CD14-positive monocyte (primary cell): ENCODE measurements around the gene ST7L. TPM values are rescaled to one million over a fixed set of nuclear protein-coding genes. Genes with fewer than 3 reads are reported as not detected.

Experiments
- DNase-seq, 3 donors: peaks; one replicate each; pipeline ENCODE4 v3.0.0-alpha.2; 2011 to 2022
- H2AFZ ChIP-seq: 2 replicates; pipeline ENCODE4 v1.6.0; 2012; ENCODE audit warnings: mild to moderate bottlenecking, low read depth, low read length, inconsistent platforms; ENCODE audit not compliant: insufficient read depth, poor library complexity, severe bottlenecking
- H3K27ac ChIP-seq, 2 donors: 1 replicate in 1 of 2; 2 replicates in 1 of 2; pipeline ENCODE4 v1.5.1; 2012 to 2013; ENCODE audit warnings: low read length in 2 of 2, control low read depth in 1 of 2, inconsistent platforms in 1 of 2, low read depth in 1 of 2, mild to moderate bottlenecking in 1 of 2
- H3K27me3 ChIP-seq, 2 donors: one replicate each; pipeline versions ENCODE4 v1.6.0 to v1.6.1; 2011 to 2013; ENCODE audit warnings: low read length in 2 of 2; ENCODE audit not compliant: control insufficient read depth in 2 of 2, insufficient read depth in 2 of 2
- H3K36me3 ChIP-seq, 2 donors: replicated peaks in 1 of 2; 1 replicate in 1 of 2; 2 replicates in 1 of 2; pipeline versions ENCODE4 v1.5.1 to v1.6.1; 2012 to 2013; ENCODE audit warnings: low read length in 2 of 2, control low read depth in 1 of 2, inconsistent platforms in 1 of 2, mild to moderate bottlenecking in 1 of 2; ENCODE audit not compliant: insufficient read depth in 2 of 2, control insufficient read depth in 1 of 2
- H3K4me1 ChIP-seq, 2 donors: 1 replicate in 1 of 2; 2 replicates in 1 of 2; pipeline versions ENCODE4 v1.5.1 to v1.6.1; 2012 to 2013; ENCODE audit warnings: low read length in 2 of 2, control low read depth in 1 of 2, inconsistent platforms in 1 of 2, mild to moderate bottlenecking in 1 of 2, moderate library complexity in 1 of 2; ENCODE audit not compliant: insufficient read depth in 2 of 2, control insufficient read depth in 1 of 2
- H3K4me2 ChIP-seq: replicated peaks from 2 replicates; pipeline ENCODE3; 2012; ENCODE audit warnings: low read length, moderate library complexity, mild to moderate bottlenecking; ENCODE audit not compliant: poor library complexity, severe bottlenecking; ENCODE audit errors: extremely low read depth
- H3K4me3 ChIP-seq, 3 experiments: fragments of 200-600 bp in 1 of 3; sonication (generic) in 1 of 3; replicated peaks in 1 of 3; 1 replicate in 2 of 3; 2 replicates in 1 of 3; pipeline ENCODE4 v1.5.1; 2011 to 2013; ENCODE audit warnings: low read length in 3 of 3, mild to moderate bottlenecking in 3 of 3, control low read depth in 2 of 3, low read depth in 2 of 3, inconsistent platforms in 1 of 3, moderate library complexity in 1 of 3
- H3K79me2 ChIP-seq: 2 replicates; pipeline ENCODE4 v1.6.0; 2012; ENCODE audit warnings: mild to moderate bottlenecking, control low read depth, inconsistent platforms, low read length, moderate library complexity; ENCODE audit not compliant: insufficient read depth
- H3K9ac ChIP-seq: 2 replicates; pipeline ENCODE4 v1.6.0; 2017; ENCODE audit warnings: low read length, mild to moderate bottlenecking; ENCODE audit not compliant: insufficient read depth, poor library complexity, severe bottlenecking
- H3K9me3 ChIP-seq, 2 donors: replicated peaks in 1 of 2; 1 replicate in 1 of 2; 2 replicates in 1 of 2; pipeline versions ENCODE4 v1.5.1 to v1.6.1; 2012 to 2013; ENCODE audit warnings: low read length in 2 of 2, control low read depth in 1 of 2; ENCODE audit not compliant: control insufficient read depth in 1 of 2, insufficient read depth in 1 of 2
- H4K20me1 ChIP-seq: 2 replicates; pipeline ENCODE4 v1.6.0; 2012; ENCODE audit warnings: mild to moderate bottlenecking, low read length, control low read depth, moderate library complexity; ENCODE audit not compliant: insufficient read depth
- H3K27ac Mint-ChIP-seq, 7 donors: one replicate each; pipeline ENCODE4 v1.8.0; 2020; ENCODE audit warnings: mild to moderate bottlenecking in 7 of 7, mixed read lengths in 7 of 7, moderate library complexity in 6 of 7, inconsistent platforms in 2 of 7
- H3K27me3 Mint-ChIP-seq, 3 donors: one replicate each; pipeline ENCODE4 v1.8.0; 2021 to 2022; ENCODE audit warnings: low read depth in 3 of 3, mild to moderate bottlenecking in 3 of 3, mixed read lengths in 3 of 3, moderate library complexity in 3 of 3, inconsistent platforms in 1 of 3
- H3K36me3 Mint-ChIP-seq, 2 donors: one replicate each; pipeline ENCODE4 v1.8.0; 2020; ENCODE audit warnings: mixed read lengths in 2 of 2, inconsistent platforms in 1 of 2, mild to moderate bottlenecking in 1 of 2
- H3K4me1 Mint-ChIP-seq: one replicate; pipeline ENCODE4 v1.8.0; 2020; ENCODE audit warnings: mild to moderate bottlenecking, mixed read lengths
- H3K4me3 Mint-ChIP-seq, 2 donors: one replicate each; pipeline ENCODE4 v1.8.0; 2020; ENCODE audit warnings: mild to moderate bottlenecking in 2 of 2, mixed read lengths in 2 of 2, moderate library complexity in 1 of 2
- H3K9me3 Mint-ChIP-seq, 7 donors: one replicate each; pipeline ENCODE4 v1.8.0; 2020 to 2022; ENCODE audit warnings: mixed read lengths in 7 of 7, mild to moderate bottlenecking in 6 of 7, moderate library complexity in 6 of 7, inconsistent platforms in 2 of 7
- WGBS: methylation state at CpG from one replicate; pipeline ENCODE4 v1.1.5; 2013; ENCODE audit warnings: missing lambda C conversion rate; ENCODE audit not compliant: insufficient coverage; 5-methylcytosine and 5-hydroxymethylcytosine counted together
- intact Hi-C, 2 donors: fragments of 100-400 bp; cut with micrococcal nuclease; formaldehyde crosslinking; loops; one replicate each; pipeline versions ENCODE4 v1.15.0 to v1.15.1; 2023
- polyA plus RNA-seq, 3 donors: library from polyadenylated mRNA; depleted of rRNA in 1 of 3; unstranded in 2 of 3; stranded (reverse) in 1 of 3; fragments of 300-500 nt in 2 of 3; fragments of >200 nt in 1 of 3; fragmentation: Illumina TruSeq in 2 of 3; gene quantifications; 1 replicate in 2 of 3; 2 replicates in 1 of 3; pipeline ENCODE4 v1.2.3, GENCODE V29; 2012 to 2021
- TF ChIP-seq, protein P1 (sequence below): fragments of 200-600 bp; IDR thresholded peaks from one replicate; pipeline ENCODE4 v1.8.0; 2022; ENCODE audit warnings: antibody characterized with exemption, mild to moderate bottlenecking

ST7L gene
- polyA plus RNA-seq, 3 donors, result 5.4 to 10.0 (median 6.1) TPM

DNA sequence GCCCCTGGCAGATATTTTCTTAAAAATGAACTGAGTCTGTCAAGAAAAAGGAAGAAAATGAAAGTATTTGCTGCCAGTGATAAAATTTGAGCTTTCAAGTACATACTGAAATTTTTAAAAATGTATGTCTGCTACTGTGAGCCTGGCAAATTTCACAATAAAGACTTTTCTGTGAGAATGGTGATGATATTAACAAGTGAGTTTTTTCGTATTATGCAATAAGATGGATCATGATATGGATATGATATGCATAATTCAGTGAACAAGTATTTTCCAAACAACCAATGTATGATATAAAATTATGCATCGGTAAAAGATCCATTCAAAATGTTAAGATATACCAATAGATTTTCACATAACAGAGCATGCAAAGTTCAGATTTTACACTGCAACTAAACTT lies 15.9 kb downstream of the ST7L start:
- H3K36me3 ChIP-seq, result peaks cover 10 to 40% of the 10 kb centered on the region in 2 donors
- Mint-ChIP-seq H3K4me3 (no peak overlapping the region), H3K36me3 (peaks cover 38 to 53% of the 10 kb centered on the region in 2 donors), H3K27ac (no peak overlapping the region), H3K4me1 (peaks cover 13% of the 10 kb centered on the region), H3K9me3 (peaks cover 0 to 2% (median 0%) of the 10 kb centered on the region in 7 donors), H3K27me3 (peaks cover 0 to 2% (median 0%) of the 10 kb centered on the region in 3 donors)
- H3K4me3 ChIP-seq, result no peak overlapping the region
- no peaks in the 10 kb centered on the region for H4K20me1 ChIP-seq
- WGBS, result no CpG with 5 or more reads among the region's 2 CpGs
- H3K9ac ChIP-seq, result no peak overlapping the region
- intact Hi-C loops, result no loop called here
- TF ChIP-seq, protein P1, sequence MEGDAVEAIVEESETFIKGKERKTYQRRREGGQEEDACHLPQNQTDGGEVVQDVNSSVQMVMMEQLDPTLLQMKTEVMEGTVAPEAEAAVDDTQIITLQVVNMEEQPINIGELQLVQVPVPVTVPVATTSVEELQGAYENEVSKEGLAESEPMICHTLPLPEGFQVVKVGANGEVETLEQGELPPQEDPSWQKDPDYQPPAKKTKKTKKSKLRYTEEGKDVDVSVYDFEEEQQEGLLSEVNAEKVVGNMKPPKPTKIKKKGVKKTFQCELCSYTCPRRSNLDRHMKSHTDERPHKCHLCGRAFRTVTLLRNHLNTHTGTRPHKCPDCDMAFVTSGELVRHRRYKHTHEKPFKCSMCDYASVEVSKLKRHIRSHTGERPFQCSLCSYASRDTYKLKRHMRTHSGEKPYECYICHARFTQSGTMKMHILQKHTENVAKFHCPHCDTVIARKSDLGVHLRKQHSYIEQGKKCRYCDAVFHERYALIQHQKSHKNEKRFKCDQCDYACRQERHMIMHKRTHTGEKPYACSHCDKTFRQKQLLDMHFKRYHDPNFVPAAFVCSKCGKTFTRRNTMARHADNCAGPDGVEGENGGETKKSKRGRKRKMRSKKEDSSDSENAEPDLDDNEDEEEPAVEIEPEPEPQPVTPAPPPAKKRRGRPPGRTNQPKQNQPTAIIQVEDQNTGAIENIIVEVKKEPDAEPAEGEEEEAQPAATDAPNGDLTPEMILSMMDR, result no peak
- peaks cover 5 to 9% of the 10 kb centered on the region in 2 donors for H3K4me1 ChIP-seq
- no peak overlapping the region for H3K4me2 ChIP-seq
- no peak overlapping the region for H2AFZ ChIP-seq
- H3K79me2 ChIP-seq, result no peaks in the 10 kb centered on the region
- no peak overlapping the region for H3K27ac ChIP-seq
- no peak for DNase-seq
- no peaks in the 10 kb centered on the region for H3K9me3 ChIP-seq
- no peaks in the 10 kb centered on the region for H3K27me3 ChIP-seq

- H3K4me3 Mint-ChIP-seq, result no peak overlapping the region
- Histone ChIP-seq H2AFZ (no peak overlapping the region), H3K4me3 (no peak overlapping the region), H3K4me1 (peaks cover 2 to 6% of the 10 kb centered on the region in 2 donors), H3K9me3 (no peaks in the 10 kb centered on the region), H3K27me3 (no peaks in the 10 kb centered on the region), H3K27ac (no peak overlapping the region), H4K20me1 (no peaks in the 10 kb centered on the region), H3K9ac (no peak overlapping the region), H3K79me2 (no peaks in the 10 kb centered on the region), H3K4me2 (no peak overlapping the region), H3K36me3 (peaks cover 22 to 47% of the 10 kb centered on the region in 2 donors)
- H3K36me3 Mint-ChIP-seq, result peaks cover 29 to 42% of the 10 kb centered on the region in 2 donors
- peaks cover 0 to 3% (median 0%) of the 10 kb centered on the region in 3 donors for H3K27me3 Mint-ChIP-seq
- peaks cover 0 to 2% (median 0%) of the 10 kb centered on the region in 7 donors for H3K9me3 Mint-ChIP-seq
- TF ChIP-seq, protein P1, result no peak
- intact Hi-C loops, result no loop called here
- peaks cover 6% of the 10 kb centered on the region for H3K4me1 Mint-ChIP-seq
- H3K27ac Mint-ChIP-seq, result peak overlapping the region in 1 of 7 donors; percentile 1
- peak in 1 of 3 donors; percentile 20 for DNase-seq
- no CpG with 5 or more reads among the region's 4 CpGs for WGBS
These were observed 19.5 kb downstream of the ST7L start for GRCh38 chr1:112599477-112599876.
